Stimulated activated CD8-positive, alpha-beta memory T cell treated with anti-CD3 and anti-CD28 coated beads, Interleukin-7, amount 100 ng/mL, for 1 hour (primary cell): ENCODE measurements around the gene COPG2.
A peak's percentile ranks its signal among the peaks of the same experiment; 100 is the strongest.

ENCODE experiments used
- DNase-seq, 2 donors: peaks; one replicate each; pipeline ENCODE4 v3.0.0-alpha.2; 2020; ENCODE audit warnings: low read depth in 2 of 2

Gene COPG2

DNA sequence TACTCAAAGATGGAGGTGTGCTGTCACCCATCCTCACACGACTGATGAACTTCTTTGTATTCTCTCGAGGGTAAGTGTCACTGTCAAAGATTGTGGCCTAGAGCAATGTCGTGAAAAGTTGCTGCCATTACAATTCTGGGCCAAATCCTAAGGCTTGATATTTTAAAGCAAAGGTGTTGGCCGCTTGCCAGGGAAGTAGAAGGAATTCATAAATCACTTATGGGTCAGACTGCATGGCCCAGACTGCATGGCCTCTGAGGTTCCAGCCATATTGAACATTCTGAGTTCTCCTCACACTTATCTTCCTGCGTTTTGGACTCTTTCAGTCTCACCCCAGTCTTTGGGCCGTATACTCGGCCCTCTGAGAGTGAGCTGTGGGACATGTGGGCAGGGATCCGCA, 168.1 kb downstream of the COPG2 start:
- no peak for DNase-seq

DNA sequence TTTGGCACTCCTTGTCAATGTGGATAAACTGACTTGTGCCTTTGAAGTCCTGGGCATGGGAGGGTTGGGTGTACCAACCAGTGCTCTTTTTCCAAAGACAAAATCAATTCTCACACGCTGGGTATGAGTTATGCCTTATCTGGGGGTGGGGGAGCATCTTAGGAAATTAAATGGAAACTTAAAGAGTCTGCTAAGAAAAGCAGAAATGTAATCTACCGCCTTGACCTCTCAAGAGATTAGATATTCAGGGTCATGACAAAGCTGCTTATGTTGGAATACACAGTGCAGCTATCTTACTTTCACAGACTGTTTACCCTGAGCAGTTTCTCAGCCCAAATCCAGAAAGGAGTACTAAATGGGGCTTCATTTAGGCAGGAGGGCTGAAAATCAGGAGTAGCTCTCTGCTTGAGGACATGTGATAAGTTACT, 174.1 kb downstream of the COPG2 start:
- no peak for DNase-seq

DNA sequence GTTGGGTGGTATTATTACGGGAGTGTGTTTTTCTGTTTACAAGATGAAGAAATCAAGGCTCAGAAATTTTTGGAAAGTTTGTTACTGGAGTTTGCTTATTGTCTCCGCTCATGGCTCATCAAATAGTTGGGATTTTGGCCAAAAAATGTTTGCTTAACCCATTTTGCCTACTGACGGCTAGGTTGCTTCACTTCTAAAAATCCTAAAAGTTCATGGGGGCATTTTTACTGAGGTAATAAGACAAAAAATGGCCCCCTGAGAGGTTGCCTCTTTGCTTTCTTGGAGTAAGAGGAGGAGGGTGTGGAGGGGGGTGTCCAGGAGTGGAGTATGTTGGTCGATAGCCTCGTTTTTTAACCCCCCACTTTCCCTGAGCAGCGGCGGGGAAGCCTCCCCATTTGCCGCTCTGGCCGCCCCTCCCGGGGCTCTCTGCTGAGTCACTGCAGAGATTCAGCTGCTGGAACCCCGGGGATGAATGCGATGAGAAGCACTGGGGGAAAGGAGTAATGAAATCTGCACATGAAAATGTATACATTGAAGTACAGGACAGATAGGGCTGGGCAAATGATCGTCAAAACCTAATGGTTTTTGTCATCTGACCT, 175.2 kb downstream of the COPG2 start:
- no peak for DNase-seq

DNA sequence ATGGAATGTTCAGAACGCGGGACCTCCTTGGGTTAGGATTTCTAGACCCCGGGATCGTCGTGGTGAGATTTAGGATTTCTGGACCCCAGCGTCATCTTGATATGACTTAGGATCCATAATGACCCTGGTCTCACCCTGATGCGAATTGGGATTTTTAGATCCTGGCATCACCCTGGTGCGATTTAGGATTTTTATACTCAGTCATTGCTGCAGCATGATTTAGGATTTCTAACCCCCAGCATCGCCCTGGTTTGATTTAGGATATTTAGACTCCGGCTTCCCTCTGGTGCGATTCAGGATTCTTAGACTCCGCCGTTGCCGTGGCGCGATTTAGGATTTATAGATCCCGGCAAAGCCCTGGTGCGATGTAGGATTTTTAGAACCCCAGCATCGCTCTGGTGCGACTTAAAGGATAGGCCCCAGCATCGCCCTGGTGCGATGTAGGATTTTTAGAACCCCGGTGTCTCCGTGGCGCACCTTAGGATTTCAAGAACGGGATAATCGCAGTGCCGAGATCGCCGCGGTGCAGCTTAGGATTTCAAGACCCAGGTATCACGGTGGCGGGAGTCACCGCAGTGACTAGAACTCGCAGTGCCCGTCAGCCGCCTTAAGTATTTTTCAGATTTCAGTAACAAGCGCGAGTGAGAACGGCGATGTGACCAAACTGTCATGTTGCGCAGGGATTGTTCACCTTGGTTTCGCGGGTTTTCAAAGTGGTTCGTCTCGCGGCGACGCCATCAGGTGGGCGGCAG, 175.8 kb downstream of the COPG2 start:
- no peak for DNase-seq

DNA sequence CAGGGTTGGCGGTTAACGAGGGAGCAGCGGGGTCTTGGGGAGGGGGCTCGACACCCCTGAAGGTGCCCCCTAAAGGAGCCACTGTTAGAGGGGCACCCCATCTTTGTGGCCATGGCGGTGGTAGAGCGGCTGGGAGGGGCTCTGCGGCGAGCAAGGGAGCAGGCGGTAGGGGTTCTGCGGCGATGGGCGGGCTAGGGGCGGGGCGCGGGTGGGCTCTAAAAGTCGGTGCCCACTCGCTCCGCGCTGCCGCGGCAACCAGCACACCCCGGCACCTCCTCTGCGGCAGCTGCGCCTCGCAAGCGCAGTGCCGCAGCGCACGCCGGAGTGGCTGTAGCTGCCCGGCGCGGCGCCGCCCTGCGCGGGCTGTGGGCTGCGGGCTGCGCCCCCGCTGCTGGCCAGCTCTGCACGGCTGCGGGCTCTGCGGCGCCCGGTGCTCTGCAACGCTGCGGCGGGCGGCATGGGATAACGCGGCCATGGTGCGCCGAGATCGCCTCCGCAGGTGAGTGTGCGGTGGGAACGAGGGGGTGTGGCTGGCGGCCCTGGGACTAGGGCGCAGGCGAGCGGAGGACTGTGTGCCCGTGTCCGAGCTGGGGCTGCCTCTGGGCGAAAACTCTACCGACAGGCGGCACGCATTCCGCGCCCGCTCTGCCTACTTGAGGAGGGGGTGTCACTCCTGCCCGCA, 176.6 kb downstream of the COPG2 start, which contains the start of gene MEST:
MEST (plus strand) TSS at position 245 of the 682 bp plus-strand sequence; CDS start at position 474, 229 bp downstream.
- DNase-seq, result no peak

DNA sequence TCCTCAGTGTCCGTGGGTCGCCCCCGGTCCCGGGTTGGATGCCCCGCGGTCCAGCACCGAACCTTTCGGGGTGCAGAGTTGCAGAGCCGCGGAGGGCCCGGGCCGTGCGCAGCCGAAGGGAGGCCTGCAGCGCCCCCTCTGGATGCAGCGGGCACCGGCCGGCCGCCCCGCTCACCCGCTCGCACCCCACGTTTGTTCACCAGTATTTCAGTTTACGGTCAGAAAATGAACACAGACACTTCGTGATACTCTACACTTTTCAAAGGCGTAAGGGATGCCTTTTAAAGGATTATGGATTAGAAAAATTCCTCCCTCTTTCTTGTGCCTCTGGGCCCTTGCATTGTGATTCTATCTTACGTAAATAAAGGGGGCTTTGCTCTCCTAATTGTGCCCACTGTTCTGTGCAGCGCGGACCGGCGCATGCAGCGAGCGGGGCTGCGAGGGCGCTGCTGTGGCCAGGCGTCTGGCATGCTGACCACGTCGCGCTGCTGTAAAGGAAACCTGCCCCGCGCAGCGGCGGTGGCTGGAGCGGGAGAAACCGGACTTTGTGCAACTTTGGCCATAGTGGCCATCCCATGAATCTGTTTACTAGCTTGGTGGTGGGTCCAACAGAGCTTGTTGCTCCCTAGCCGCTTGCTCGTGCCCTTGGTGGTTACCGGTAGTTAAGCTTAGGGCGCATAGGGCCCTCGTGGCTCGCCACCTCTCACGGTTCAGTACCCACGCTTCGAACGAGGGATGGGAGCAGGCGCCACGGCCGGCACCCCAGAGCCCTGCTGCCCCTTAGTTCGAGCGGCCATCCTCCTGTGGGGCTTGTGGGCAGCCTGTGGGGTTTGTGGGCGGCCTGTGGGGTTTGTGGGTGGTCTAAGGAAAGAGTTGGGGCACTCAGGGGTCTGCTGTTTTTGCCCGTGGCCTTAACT, 177.4 kb downstream of the COPG2 start:
- peak in 1 of 2 donors; percentile 3 for DNase-seq

DNA sequence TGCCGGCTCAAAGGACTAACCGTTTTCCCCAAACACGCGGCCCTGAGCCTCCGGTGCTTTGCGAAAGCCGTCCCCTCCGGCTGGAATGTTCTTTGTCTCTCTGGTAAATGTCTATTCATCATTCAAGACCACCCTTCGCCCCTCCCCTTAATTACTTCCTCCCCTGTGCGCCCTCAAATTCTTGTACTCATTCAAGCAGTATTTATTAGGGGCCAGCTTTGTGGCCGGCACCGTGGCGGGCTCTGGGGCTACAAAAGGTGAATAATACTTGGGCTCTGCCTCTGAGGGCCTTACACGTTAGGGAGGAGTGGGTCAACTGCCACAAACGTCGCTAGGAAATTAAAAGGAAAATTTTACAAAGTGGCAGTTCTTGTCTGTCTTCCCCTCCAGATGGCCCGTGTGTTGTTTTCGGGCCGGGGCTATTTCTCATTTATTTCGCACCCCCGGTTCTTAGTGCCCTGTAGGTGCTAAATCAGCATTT, 178.2 kb downstream of the COPG2 start:
- no peak for DNase-seq

DNA sequence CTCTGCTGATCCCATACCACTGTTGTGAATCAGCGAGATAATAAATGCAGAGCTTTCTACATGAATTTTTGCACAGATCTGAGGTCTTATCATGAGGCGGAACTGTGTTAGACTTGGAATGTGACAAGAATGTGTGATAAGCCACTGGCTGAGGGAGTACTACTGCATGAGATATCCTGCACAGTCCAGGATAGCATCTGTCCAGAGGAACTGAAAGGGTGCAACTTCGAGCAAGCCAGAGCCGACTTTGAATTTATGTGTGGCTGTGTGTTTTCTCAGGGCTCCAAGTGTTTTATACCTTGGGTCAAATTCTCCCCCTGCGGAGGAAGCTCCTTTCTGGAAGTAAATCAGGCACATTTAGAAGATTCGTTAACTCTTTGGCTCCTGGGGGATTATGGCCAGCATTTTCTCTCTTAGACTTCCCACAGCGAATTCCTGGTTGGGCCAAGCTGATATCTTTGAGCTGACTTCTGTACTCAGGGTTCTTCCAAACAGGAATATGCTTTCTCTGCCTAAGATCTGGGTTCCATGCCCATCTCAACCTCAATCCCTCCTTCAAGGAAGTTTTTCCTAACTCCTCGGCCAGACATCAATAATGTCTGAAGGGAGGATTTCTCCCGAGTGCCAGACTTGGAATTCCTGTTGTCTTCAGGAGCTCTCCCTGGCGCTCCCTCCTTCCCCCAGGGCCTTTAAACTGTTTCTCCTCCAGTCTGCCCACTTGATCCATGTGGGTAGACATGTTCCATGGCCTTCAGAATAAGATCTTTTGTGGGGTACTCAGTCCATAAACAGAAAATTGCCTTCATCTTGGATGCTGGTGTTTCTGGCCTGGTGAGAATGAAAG, 179.2 kb downstream of the COPG2 start:
- DNase-seq, result no peak

DNA sequence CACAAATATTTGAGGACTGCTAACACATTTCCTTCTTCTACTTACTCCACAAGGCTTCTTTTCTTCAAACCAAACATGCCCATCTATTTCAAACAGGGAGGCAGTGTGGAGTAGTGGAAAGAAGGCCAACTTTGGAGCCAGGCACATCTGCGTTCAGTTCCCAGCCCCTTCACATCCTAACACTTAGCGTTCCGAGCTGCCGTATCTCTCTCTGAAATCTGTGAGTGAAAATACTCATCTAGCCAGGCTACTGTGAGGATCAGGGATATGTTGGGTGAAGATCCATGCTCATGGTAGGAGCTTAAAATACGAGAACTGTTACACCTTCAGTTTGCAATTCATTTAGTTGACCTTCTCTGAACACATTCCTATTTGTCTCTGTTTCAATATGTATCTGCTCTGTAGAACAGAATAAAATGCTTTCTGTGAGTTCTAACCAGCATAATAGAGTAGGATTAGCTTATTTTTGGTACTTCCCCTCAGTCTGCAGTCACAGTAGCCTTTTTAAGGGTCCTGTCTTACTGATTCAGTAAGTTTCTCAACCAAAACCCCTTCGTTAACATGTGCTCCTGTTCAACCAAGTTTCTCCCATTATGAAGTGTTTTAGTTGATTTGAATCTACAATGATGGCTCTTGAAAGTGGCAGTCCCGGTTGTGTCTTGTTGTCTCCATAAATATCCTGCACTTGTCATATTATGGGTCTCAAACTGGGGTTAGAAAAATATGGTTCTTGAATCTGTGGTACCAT, 180.0 kb downstream of the COPG2 start:
- DNase-seq, result no peak

GRCh38 chr7:130486954-130487436, 181.6 kb downstream of the COPG2 start:
- DNase-seq, result no peak

DNA sequence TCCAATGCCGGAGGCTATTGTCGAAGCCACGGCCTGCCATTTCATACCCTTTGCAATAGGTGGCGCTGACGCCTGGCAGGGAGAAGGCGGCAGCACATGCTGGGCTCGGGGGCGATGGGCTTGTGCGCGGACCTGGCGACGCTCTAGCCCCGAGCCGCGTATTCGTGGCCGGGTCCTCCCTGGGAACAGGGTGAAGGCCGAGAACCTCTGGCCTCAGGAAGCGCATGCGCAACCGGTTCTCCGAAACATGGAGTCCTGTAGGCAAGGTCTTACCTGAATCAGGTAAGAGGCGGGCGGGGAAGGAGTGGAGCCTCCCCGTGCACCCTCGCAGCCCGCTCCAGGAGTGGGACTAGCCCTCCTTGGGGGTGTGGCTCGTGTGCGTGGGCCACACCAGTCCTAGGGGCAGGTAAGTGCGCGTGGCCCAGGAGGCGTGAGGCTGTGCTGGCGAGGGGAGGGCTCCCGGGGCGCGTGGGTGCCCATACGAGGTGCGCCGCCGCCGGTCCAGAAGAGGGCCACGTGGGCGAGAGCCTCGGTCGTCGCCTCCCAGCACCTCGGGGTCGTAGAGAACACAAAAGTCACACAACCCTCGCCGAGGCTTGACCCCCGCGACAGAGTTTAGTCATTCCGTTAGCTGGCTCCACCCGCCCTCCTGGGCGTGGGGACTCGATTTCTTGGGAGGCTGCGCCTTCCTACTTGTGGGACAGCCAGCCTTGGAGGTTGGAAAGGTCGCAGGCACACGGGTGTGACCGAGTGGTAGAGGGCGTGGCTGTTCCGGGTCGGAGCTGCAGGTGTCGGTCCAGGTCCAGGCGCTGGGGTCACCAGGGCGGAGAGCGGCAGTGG, 182.2 kb downstream of the COPG2 start:
- DNase-seq, result peak in 1 of 2 donors; percentile 23

- no peak for DNase-seq
These were observed 182.8 kb downstream of the COPG2 start for GRCh38 chr7:130485734-130486113.

DNA sequence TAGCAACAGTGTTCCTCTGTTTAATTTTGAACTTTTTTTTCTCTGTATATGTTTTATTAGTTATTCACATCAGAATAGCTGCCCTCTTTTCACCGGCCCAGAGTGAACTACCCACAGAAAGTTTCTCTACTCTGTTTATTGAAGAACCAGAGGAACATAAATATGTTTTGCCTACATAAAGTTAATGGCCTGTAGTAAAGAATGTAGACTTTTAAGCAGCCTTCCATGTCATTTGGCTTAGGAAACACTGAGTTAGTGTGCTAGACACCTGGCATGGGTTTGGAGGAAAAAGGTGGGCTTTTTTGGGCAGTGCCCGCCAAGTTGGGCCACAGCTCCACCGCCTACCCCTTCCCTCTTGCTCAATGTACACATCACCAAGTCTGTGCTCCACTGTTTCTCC, 185.5 kb downstream of the COPG2 start:
- no peak for DNase-seq

DNA sequence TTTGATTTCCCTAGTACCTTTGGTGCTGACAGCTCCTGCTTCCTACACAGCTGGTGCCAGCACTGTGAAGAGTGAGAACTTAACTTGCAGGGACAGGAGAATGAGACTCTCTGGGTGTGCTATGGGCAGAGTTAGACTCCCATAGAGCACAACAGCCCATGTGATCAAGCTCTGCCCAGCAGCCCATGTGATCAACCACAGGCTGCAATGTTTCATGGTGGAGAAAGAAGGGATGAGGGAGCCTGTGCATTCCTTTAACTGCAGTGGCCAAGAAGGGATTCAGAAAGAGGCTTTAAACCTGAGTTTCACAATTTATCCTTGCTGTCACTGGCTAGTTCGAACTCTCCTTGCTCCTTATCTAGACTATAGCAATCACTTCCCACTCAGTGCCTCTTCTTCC, 186.7 kb downstream of the COPG2 start:
- DNase-seq, result no peak

GRCh38 chr7:130479716-130480400, 188.7 kb downstream of the COPG2 start:
- no peak for DNase-seq

DNA sequence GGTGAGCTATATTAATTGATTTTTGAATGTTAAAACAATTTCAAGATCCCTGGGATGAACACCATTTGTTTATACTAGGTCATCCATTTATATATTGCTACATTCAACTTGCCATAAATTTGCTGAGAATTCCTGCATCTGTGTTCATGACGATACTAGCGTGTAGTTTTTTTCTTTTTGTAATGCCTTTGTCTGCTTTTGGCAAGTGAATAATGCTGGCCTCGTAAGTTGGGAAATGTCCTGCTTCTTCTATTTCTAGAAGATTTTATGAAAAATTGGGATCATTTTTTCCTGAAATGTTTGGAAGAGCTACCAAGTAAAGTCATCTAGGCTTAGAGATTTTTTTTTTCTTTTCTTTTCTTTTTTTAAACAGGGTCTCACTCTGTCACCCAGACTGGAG, 189.6 kb downstream of the COPG2 start:
- DNase-seq, result no peak

DNA sequence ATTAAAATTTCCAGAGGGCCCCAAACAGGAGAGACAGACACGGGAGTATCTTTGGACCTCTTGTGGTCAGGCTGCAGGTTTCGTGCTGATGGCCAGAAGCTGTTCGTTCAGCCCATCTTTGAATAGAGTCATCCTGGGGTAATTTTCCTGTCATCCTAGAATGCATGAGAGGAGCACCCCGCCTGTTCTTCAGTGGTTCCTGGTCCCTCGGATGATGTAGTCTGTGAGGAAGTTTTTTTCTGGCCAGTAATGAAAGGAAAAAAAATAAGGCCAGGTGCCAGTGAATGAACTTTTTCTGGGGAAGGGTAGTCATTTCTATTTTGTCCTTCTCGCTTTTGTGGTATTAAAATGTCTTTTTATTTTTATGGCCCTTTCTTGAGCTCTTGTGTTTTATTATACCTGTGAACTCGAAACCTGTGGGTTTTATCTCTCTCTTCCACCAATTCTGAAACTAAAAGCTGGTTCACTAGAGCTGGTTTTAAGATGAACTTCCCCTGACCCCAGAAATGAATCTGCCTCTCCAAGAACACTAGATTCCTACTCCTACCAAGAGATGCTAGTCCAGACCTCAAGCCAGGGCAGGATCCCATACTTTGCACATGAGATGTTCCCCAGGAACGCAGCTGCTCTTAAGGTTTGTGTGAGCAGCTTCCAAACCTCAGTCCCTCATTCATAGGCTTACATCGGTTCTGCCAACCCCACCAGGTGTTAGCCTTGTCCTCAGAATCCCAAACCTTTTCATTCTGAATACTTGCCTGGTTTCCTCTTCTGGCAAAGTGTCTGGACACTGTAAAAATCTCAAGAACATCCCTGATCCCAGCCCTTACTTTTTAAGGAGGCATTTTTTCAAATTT, 192.0 kb downstream of the COPG2 start:
- no peak for DNase-seq
